H1 (cell line): ENCODE measurements around the gene UEVLD. TPM values are rescaled to one million over a fixed set of nuclear protein-coding genes. Genes with fewer than 3 reads are reported as not detected.

ENCODE experiments used
- CTCF ChIA-PET: fragments of 300-600 bp; sonication (Branson Sonifier 250); formaldehyde crosslinking; loops from one replicate; lab custom pipeline; 2021; ENCODE audit not compliant: partially characterized antibody; lab: Charles Lee
- POLR2A ChIA-PET: fragments of 300-600 bp; sonication (Branson Sonifier 250); formaldehyde crosslinking; loops from one replicate; lab custom pipeline; 2021; ENCODE audit warnings: inconsistent platforms; ENCODE audit not compliant: partially characterized antibody; lab: Charles Lee
- DNase-seq, 2 experiments: peaks; one replicate each; pipeline versions ENCODE4 v3.0.0 to v3.0.0-alpha.2; 2010 to 2022; ENCODE audit warnings: low spot score in 2 of 2, low read depth in 1 of 2, mixed read lengths in 1 of 2
- FAIRE-seq: peaks from 2 replicates; lab custom pipeline; 2011; peaks lifted over from hg19 to GRCh38; lab: Jason Lieb, UNC
- H2AFZ ChIP-seq: 2 replicates; pipeline ENCODE4 v1.8.1; 2012; ENCODE audit warnings: low read length, inconsistent platforms
- H2AK5ac ChIP-seq: 2 replicates; pipeline ENCODE4 v1.6.1; 2013; ENCODE audit warnings: low read depth, low read length
- H2BK120ac ChIP-seq: replicated peaks from 2 replicates; pipeline ENCODE3; 2013; ENCODE audit warnings: low read depth, low read length, inconsistent platforms
- H2BK12ac ChIP-seq: 2 replicates; pipeline ENCODE4 v1.6.1; 2013; ENCODE audit warnings: low read depth, low read length
- H2BK15ac ChIP-seq: 2 replicates; pipeline ENCODE4 v1.6.1; 2013; ENCODE audit warnings: low read length
- H2BK20ac ChIP-seq: 2 replicates; pipeline ENCODE4 v1.6.1; 2013; ENCODE audit warnings: low read length
- H2BK5ac ChIP-seq: 2 replicates; pipeline ENCODE4 v1.6.1; 2013; ENCODE audit warnings: low read depth, low read length
- H3K14ac ChIP-seq: 2 replicates; pipeline ENCODE4 v1.6.1; 2013; ENCODE audit warnings: inconsistent platforms; ENCODE audit not compliant: insufficient read length
- H3K18ac ChIP-seq: 2 replicates; pipeline ENCODE4 v1.6.1; 2013; ENCODE audit warnings: low read length; ENCODE audit errors: extremely low read depth
- H3K23ac ChIP-seq: 2 replicates; pipeline ENCODE4 v1.6.1; 2013; ENCODE audit warnings: inconsistent platforms; ENCODE audit not compliant: insufficient read length
- H3K23me2 ChIP-seq: 2 replicates; pipeline ENCODE4 v1.6.1; 2013; ENCODE audit warnings: low read depth, low read length
- H3K27ac ChIP-seq: 2 replicates; pipeline ENCODE4 v1.6.1; 2011; ENCODE audit warnings: low read depth, low read length, inconsistent platforms
- H3K27me3 ChIP-seq, 4 experiments: replicated peaks in 1 of 4; 1 replicate in 1 of 4; 2 replicates in 3 of 4; pipeline versions ENCODE4 v1.6.1 to v1.8.1; 2011 to 2013; ENCODE audit warnings: low read length in 3 of 4, mild to moderate bottlenecking in 3 of 4, inconsistent platforms in 2 of 4, mixed read lengths in 2 of 4, moderate library complexity in 1 of 4; ENCODE audit not compliant: control insufficient read depth in 3 of 4, insufficient read depth in 3 of 4; ENCODE audit errors: extremely low read depth in 1 of 4
- H3K36me3 ChIP-seq, 4 experiments: 2 replicates each; pipeline versions ENCODE4 v1.6.1 to v1.8.1; 2011 to 2013; ENCODE audit warnings: mild to moderate bottlenecking in 4 of 4, low read length in 3 of 4, moderate library complexity in 2 of 4, control low read depth in 1 of 4, inconsistent platforms in 1 of 4; ENCODE audit not compliant: insufficient read depth in 4 of 4, control insufficient read depth in 2 of 4
- H3K4ac ChIP-seq: replicated peaks from 2 replicates; pipeline ENCODE3; 2013; ENCODE audit warnings: low read length, low read depth, mixed read lengths, inconsistent platforms; ENCODE audit not compliant: insufficient read length
- H3K4me1 ChIP-seq, 4 experiments: replicated peaks in 1 of 4; 1 replicate in 1 of 4; 2 replicates in 3 of 4; pipeline versions ENCODE4 v1.6.1 to v1.8.1; 2011 to 2013; ENCODE audit warnings: low read length in 3 of 4, inconsistent platforms in 2 of 4, mixed read lengths in 1 of 4; ENCODE audit not compliant: insufficient read depth in 4 of 4, control insufficient read depth in 3 of 4
- H3K4me2 ChIP-seq, 2 experiments: 2 replicates each; pipeline versions ENCODE4 v1.6.1 to v1.8.1; 2011 to 2013; ENCODE audit warnings: low read depth in 2 of 2, low read length in 2 of 2, control low read depth in 1 of 2, inconsistent platforms in 1 of 2, mild to moderate bottlenecking in 1 of 2; ENCODE audit not compliant: insufficient read depth in 1 of 2
- H3K4me3 ChIP-seq, 4 experiments: fragments of 200-600, 300-600 bp in 1 of 4; sonication (generic), shearing (Covaris generic), sonication (Bioruptor Twin) in 1 of 4; 2 replicates each; pipeline versions ENCODE4 v1.5.1 to v1.8.1; 2011 to 2016; ENCODE audit warnings: low read length in 4 of 4, low read depth in 3 of 4, control low read depth in 2 of 4, inconsistent platforms in 2 of 4, mild to moderate bottlenecking in 2 of 4, mixed read lengths in 1 of 4, moderate library complexity in 1 of 4; ENCODE audit not compliant: insufficient read depth in 2 of 4; ENCODE audit errors: extremely low read depth in 1 of 4
- H3K56ac ChIP-seq: replicated peaks from 2 replicates; pipeline ENCODE3; 2013; ENCODE audit warnings: low read depth, mild to moderate bottlenecking, mixed read lengths, low read length, inconsistent platforms; ENCODE audit not compliant: insufficient read length
- H3K79me1 ChIP-seq: 2 replicates; pipeline ENCODE4 v1.6.1; 2013; ENCODE audit warnings: low read depth, low read length, control low read depth
- H3K79me2 ChIP-seq, 2 experiments: 2 replicates each; pipeline versions ENCODE4 v1.6.1 to v1.8.1; 2012 to 2013; ENCODE audit warnings: low read length in 2 of 2, mild to moderate bottlenecking in 2 of 2, inconsistent platforms in 1 of 2; ENCODE audit not compliant: insufficient read depth in 2 of 2, control insufficient read depth in 1 of 2
- H3K9ac ChIP-seq, 4 experiments: replicated peaks in 1 of 4; 1 replicate in 1 of 4; 2 replicates in 3 of 4; pipeline versions ENCODE4 v1.6.1 to v1.8.1; 2011 to 2013; ENCODE audit warnings: low read depth in 3 of 4, low read length in 3 of 4, control low read depth in 2 of 4, mild to moderate bottlenecking in 2 of 4, moderate library complexity in 2 of 4, inconsistent platforms in 1 of 4; ENCODE audit errors: extremely low read depth in 1 of 4
- H3K9me3 ChIP-seq, 2 experiments: 2 replicates each; pipeline versions ENCODE4 v1.6.1 to v1.8.1; 2012 to 2013; ENCODE audit warnings: mild to moderate bottlenecking in 2 of 2, moderate library complexity in 2 of 2, control low read depth in 1 of 2, inconsistent platforms in 1 of 2, low read depth in 1 of 2, low read length in 1 of 2, mixed read lengths in 1 of 2; ENCODE audit not compliant: insufficient read depth in 2 of 2
- H4K20me1 ChIP-seq, 2 experiments: replicated peaks in 1 of 2; 2 replicates each; pipeline versions ENCODE3 to v1.8.1; 2011 to 2013; ENCODE audit warnings: inconsistent platforms in 2 of 2, low read length in 2 of 2, mild to moderate bottlenecking in 1 of 2; ENCODE audit not compliant: insufficient read depth in 2 of 2, control insufficient read depth in 1 of 2
- H4K5ac ChIP-seq: 2 replicates; pipeline ENCODE4 v1.6.1; 2013; ENCODE audit warnings: low read length, low read depth, mixed read lengths, inconsistent platforms; ENCODE audit not compliant: insufficient read length
- H4K8ac ChIP-seq: 2 replicates; pipeline ENCODE4 v1.8.0; 2013; ENCODE audit warnings: mild to moderate bottlenecking, moderate library complexity, low read length, inconsistent platforms; ENCODE audit not compliant: insufficient read depth; ENCODE audit errors: extremely low read depth
- H4K91ac ChIP-seq: replicated peaks from 2 replicates; pipeline ENCODE3; 2013; ENCODE audit warnings: low read length, mixed read lengths, inconsistent platforms; ENCODE audit not compliant: insufficient read length
- ASH2L ChIP-seq: fragments of 200-600, 300-600 bp; sonication (generic); IDR thresholded peaks from one replicate; pipeline ENCODE4 v1.7.1; 2017; ENCODE audit warnings: low read length
- CEBPB ChIP-seq: IDR thresholded peaks from 2 replicates; pipeline ENCODE4 v1.6.1; 2012; ENCODE audit warnings: low read depth, low read length
- CHD2 ChIP-seq: IDR thresholded peaks from 2 replicates; pipeline ENCODE4 v1.6.1; 2012; ENCODE audit warnings: low read length, improper control_type of control experiment
- EP300 ChIP-seq, 2 experiments: IDR thresholded peaks; 1 replicate in 1 of 2; 2 replicates in 1 of 2; pipeline ENCODE4 v1.6.1; 2011 to 2012; ENCODE audit warnings: low read depth in 2 of 2, low read length in 2 of 2, mild to moderate bottlenecking in 2 of 2, borderline replicate concordance in 1 of 2, inconsistent platforms in 1 of 2, moderate library complexity in 1 of 2
- FOSL1 ChIP-seq: IDR thresholded peaks from 2 replicates; pipeline ENCODE4 v1.6.1; 2011; ENCODE audit warnings: mild to moderate bottlenecking, low read depth, low read length, moderate library complexity; ENCODE audit not compliant: insufficient read depth
- MAX ChIP-seq: IDR thresholded peaks from 2 replicates; pipeline ENCODE4 v1.6.1; 2012; ENCODE audit warnings: inconsistent platforms
- SP1 ChIP-seq: IDR thresholded peaks from 2 replicates; pipeline ENCODE4 v1.6.1; 2011; ENCODE audit warnings: low read depth, low read length
- SUZ12 ChIP-seq: fragments of 200-600 bp; sonication (generic); IDR thresholded peaks from 2 replicates; pipeline ENCODE4 v1.6.1; 2012; ENCODE audit warnings: mild to moderate bottlenecking, inconsistent platforms, low read length, moderate library complexity, mixed read lengths
- WGBS, 2 experiments: shearing (Covaris generic) in 1 of 2; methylation state at CpG; one replicate each; pipeline versions ENCODE4 v1.1.6 to v1.1.7; 2013 to 2015; ENCODE audit warnings: low lambda C conversion rate in 2 of 2, mixed read lengths in 2 of 2, inconsistent platforms in 1 of 2, low coverage in 1 of 2, missing lambda C conversion rate in 1 of 2; ENCODE audit not compliant: insufficient replicate concordance in 2 of 2, insufficient coverage in 1 of 2, insufficient read length in 1 of 2; ENCODE audit errors: extremely low coverage in 1 of 2, missing lambda C conversion rate in 1 of 2; 5-methylcytosine and 5-hydroxymethylcytosine counted together
- polyA plus RNA-seq, 7 experiments: library from polyadenylated mRNA; depleted of rRNA in 3 of 7; stranded (reverse) in 5 of 7; unstranded in 2 of 7; fragments of >200 nt in 5 of 7; fragments of 200-250 nt in 2 of 7; gene quantifications; 1 replicate in 5 of 7; 2 replicates in 1 of 7; 4 replicates in 1 of 7; pipeline versions ENCODE4 v1.2.1 to v1.2.3, GENCODE V29; 2011 to 2013; ENCODE audit warnings: missing spikeins in 2 of 7, mixed read lengths in 2 of 7
- total RNA-seq: library from RNA; stranded (reverse); fragmentation: NEBNext Ultra II Directional; extraction: Animal tissue kit (Norgen Biotek cat#: 25700); gene quantifications from 2 replicates; pipeline ENCODE4 v1.2.1, GENCODE V29; 2021
- TF ChIP-seq, protein P1 (sequence below): IDR thresholded peaks from 2 replicates; pipeline ENCODE4 v1.6.1; 2012; ENCODE audit warnings: low read length, inconsistent platforms

Gene UEVLD
- total and polyA plus RNA-seq, 2 of the 8 experiments (the other 6 are each of a cell fraction or from before 2014, with no cell fraction given) = 4.1 to 7.3 TPM

- H2BK5ac ChIP-seq = peak within 1 kb of the TSS; percentile 96
- H3K23me2 ChIP-seq = peaks cover 2% of the 10 kb centered on the region; the same call in 1 of the 2 replicates
- no peak within 1 kb of the TSS; the same call in 1 of the 2 replicates for H2BK12ac ChIP-seq
- H3K4ac ChIP-seq = no peak within 1 kb of the TSS
- H2BK15ac ChIP-seq = peak within 1 kb of the TSS; percentile 65; the same call in 1 of the 2 replicates
- DNase-seq (peak; percentile 69 to 96), FAIRE-seq (no peak)
- H3K4me2 ChIP-seq = peak within 1 kb of the TSS; percentile 58 to 62
- H2AK5ac ChIP-seq = no peak within 1 kb of the TSS
- peak within 1 kb of the TSS; percentile 63 for H4K91ac ChIP-seq
- peaks cover 0 to 3% (median 0%) of the 10 kb centered on the region in 4 experiments; a peak in 2 of 7 replicates for H3K4me1 ChIP-seq
- H3K18ac ChIP-seq = no peak within 1 kb of the TSS; the same call in 1 of the 2 replicates
- ChIA-PET POLR2A (interaction anchor here (0.5 to 2.1 kb wide), 27 partner anchors 9 to 419 kb away, joined by 3 to 10 read pairs (median 4); partner anchors contain the start of genes GTF2H1, HPS5, LDHAL6A and LDHC), CTCF (interaction anchor here (0.6 to 2.8 kb wide), 7 partner anchors 10 to 201 kb away, joined by 3 to 6 read pairs (median 3); no protein-coding TSS in a partner anchor)
- no peak within 1 kb of the TSS for H3K23ac ChIP-seq
- H4K5ac ChIP-seq = peak within 1 kb of the TSS; percentile 60
- no peaks in the 10 kb centered on the region for H3K27me3 ChIP-seq
- peaks cover 0 to 3% of the 10 kb centered on the region in 2 experiments for H4K20me1 ChIP-seq
- H3K27ac ChIP-seq = peak within 1 kb of the TSS; percentile 97
- peak within 1 kb of the TSS; percentile 91 for H2AFZ ChIP-seq
- H4K8ac ChIP-seq = peak within 1 kb of the TSS; percentile 96
- H3K79me1 ChIP-seq = peaks cover 3% of the 10 kb centered on the region; the same call in 1 of the 2 replicates
- H3K14ac ChIP-seq = no peak within 1 kb of the TSS
- peaks cover 0 to 3% (median 0%) of the 10 kb centered on the region in 4 experiments; a peak in 1 of 8 replicates for H3K36me3 ChIP-seq
- no peak within 1 kb of the TSS for H2BK20ac ChIP-seq
- no peaks in the 10 kb centered on the region for H3K9me3 ChIP-seq
- no peak within 1 kb of the TSS for H2BK120ac ChIP-seq
- H3K4me3 ChIP-seq = peak within 1 kb of the TSS; percentile 86 to 96 (median 91)
- 1% methylated on average over 44 of the region's 57 CpGs; no CpG with 5 or more reads in 1 of the 2 experiments for WGBS, 2 experiments
- peak within 1 kb of the TSS; percentile 75 for H3K56ac ChIP-seq
- peak within 1 kb of the TSS; percentile 75 to 97 (median 96) for H3K9ac ChIP-seq
- peaks cover 0 to 48% of the 10 kb centered on the region in 2 experiments; a peak in 2 of 4 replicates for H3K79me2 ChIP-seq
- 0 out of 3 replicates have a peak, but pooled peaks of 1 of the 2 experiments have one; percentile 4 for TF ChIP-seq EP300 (IDR thresholded peaks at IDR 0.05; ENCODE audit: borderline replicate concordance in 1 of 2, low read depth in 2 of 2, low read length in 2 of 2)
- no peak for TF ChIP-seq SP1
- no peak for TF ChIP-seq CEBPB
- TF ChIP-seq CHD2 = no peak
- TF ChIP-seq MAX = peak; percentile 21; the same call in 1 of the 2 replicates
- no peak for TF ChIP-seq FOSL1
- TF ChIP-seq SUZ12 = no peak
- TF ChIP-seq, protein P1, sequence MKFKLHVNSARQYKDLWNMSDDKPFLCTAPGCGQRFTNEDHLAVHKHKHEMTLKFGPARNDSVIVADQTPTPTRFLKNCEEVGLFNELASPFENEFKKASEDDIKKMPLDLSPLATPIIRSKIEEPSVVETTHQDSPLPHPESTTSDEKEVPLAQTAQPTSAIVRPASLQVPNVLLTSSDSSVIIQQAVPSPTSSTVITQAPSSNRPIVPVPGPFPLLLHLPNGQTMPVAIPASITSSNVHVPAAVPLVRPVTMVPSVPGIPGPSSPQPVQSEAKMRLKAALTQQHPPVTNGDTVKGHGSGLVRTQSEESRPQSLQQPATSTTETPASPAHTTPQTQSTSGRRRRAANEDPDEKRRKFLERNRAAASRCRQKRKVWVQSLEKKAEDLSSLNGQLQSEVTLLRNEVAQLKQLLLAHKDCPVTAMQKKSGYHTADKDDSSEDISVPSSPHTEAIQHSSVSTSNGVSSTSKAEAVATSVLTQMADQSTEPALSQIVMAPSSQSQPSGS = no peak
- peak; percentile 95 for TF ChIP-seq ASH2L
These were observed 61.8 kb downstream of the UEVLD start, which contains the start of gene TSG101 for GRCh38 chr11:18526521-18527296. Gene TSG101 (minus strand): TSS chr11:18526942. CDS start chr11:18526816, 126 bp downstream.
